Upper lobe of left lung (tissue), 6 donors: Measurements from ENCODE around the gene ITGA1. TPM values are rescaled to one million over a fixed set of nuclear protein-coding genes. Genes with fewer than 3 reads are reported as not detected.

Experiments
- ATAC-seq, 2 donors: fragments of 200-7000 bp; cut with Tn5 transposase; one replicate each; pipeline ENCODE4 v1.9.1; 2022; ENCODE audit warnings: mild to moderate bottlenecking in 2 of 2, moderate library complexity in 2 of 2; ENCODE audit not compliant: low FRiP score in 2 of 2
- DNase-seq, 2 donors: peaks; one replicate each; pipeline ENCODE4 v3.0.0-alpha.2; 2019 to 2020
- H3K27ac ChIP-seq, 4 donors: fragments of 200-600 bp; sonication (generic); one replicate each; pipeline ENCODE4 v1.5.1; 2016 to 2019
- H3K27me3 ChIP-seq, 4 donors: fragments of 200-600 bp; sonication (generic); one replicate each; pipeline ENCODE4 v1.5.1; 2017 to 2019
- H3K36me3 ChIP-seq, 4 donors: fragments of 200-600 bp; sonication (generic); one replicate each; pipeline ENCODE4 v1.5.1; 2016 to 2019
- H3K4me1 ChIP-seq, 4 donors: fragments of 200-600 bp; sonication (generic); one replicate each; pipeline ENCODE4 v1.5.1; 2018 to 2019
- H3K4me3 ChIP-seq, 4 donors: fragments of 200-600 bp; sonication (generic); one replicate each; pipeline ENCODE4 v1.5.1; 2017 to 2019; ENCODE audit warnings: mild to moderate bottlenecking in 2 of 4, moderate library complexity in 1 of 4
- H3K9me3 ChIP-seq, 4 donors: fragments of 200-600 bp; sonication (generic); one replicate each; pipeline ENCODE4 v1.5.1; 2018 to 2019
- EP300 ChIP-seq, 4 donors: sonication (generic); formaldehyde crosslinking; IDR thresholded peaks; one replicate each; pipeline ENCODE4 v1.5.1; 2017; ENCODE audit warnings: antibody characterized with exemption in 4 of 4, control low read depth in 2 of 4
- POLR2A ChIP-seq, 4 donors: fragments of 450-650 bp; IDR thresholded peaks; one replicate each; pipeline ENCODE4 v1.5.1; 2016 to 2017; ENCODE audit warnings: antibody characterized with exemption in 4 of 4, mild to moderate bottlenecking in 2 of 4
- POLR2AphosphoS5 ChIP-seq, 2 donors: sonication (generic); formaldehyde crosslinking; IDR thresholded peaks; one replicate each; pipeline ENCODE4 v1.5.1; 2017; ENCODE audit warnings: antibody characterized with exemption in 2 of 2
- WGBS, 2 donors: methylation state at CpG; one replicate each; pipeline ENCODE4 v1.1.5; 2017 to 2018; 5-methylcytosine and 5-hydroxymethylcytosine counted together
- total RNA-seq, 6 donors: library from RNA; depleted of rRNA in 4 of 6; stranded (reverse); fragments of >200 nt in 4 of 6; gene quantifications; one replicate each; pipeline versions ENCODE4 v1.1.0 to v1.2.1, GENCODE V29; 2016 to 2021
- TF ChIP-seq, protein P1 (sequence below), 6 experiments: fragments of 450-650 bp in 4 of 6; fragments of 200-600 bp in 2 of 6; sonication (generic) in 2 of 6; IDR thresholded peaks; one replicate each; pipeline ENCODE4 v1.5.1; 2016 to 2019; ENCODE audit warnings: antibody characterized with exemption in 6 of 6
- donor health status: DM: no; HTN: no; CAD: no; lungs with moderate emphysema.
- donor health status: DM: no; HTN: yes; CAD: no; lungs with severe emphysema.

Gene ITGA1
- total RNA-seq, 6 donors from 2014 or later, result 19.9 to 134 (median 60.8) TPM

DNA sequence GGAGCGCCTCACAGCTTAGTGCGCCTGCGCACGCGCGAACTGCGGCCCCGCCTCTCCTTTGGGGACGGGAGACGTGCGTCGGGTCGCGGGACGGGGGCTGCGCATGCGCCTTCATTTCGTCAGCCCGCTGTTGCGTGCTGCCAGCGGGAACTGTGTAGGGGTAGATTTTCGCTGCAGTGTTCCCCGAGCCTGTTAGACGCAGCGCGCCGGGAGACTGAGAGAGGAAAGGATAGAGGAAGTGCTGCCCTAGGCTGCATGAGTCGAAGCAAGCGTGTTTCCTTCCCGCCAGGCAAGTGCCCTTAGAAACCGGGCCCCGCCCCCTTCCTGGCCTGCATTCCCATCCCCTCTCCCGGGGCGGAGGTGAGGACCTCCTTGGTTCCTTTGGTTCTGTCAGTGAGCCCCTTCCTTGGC, 12.3 kb downstream of the ITGA1 start:
- H3K4me1 ChIP-seq, result peaks cover 50 to 72% (median 61%) of the 10 kb centered on the region in 4 donors
- peaks cover 0 to 14% (median 0%) of the 10 kb centered on the region in 4 donors for H3K36me3 ChIP-seq
- no peak for TF ChIP-seq EP300 (IDR thresholded peaks at IDR 0.05)
- TF ChIP-seq POLR2A (IDR thresholded peaks at IDR 0.05), result peak in 3 of 4 donors; percentile 52 to 83 (median 81)
- peak; percentile 48 to 84 for TF ChIP-seq POLR2AphosphoS5 (IDR thresholded peaks at IDR 0.05)
- TF ChIP-seq, protein P1, sequence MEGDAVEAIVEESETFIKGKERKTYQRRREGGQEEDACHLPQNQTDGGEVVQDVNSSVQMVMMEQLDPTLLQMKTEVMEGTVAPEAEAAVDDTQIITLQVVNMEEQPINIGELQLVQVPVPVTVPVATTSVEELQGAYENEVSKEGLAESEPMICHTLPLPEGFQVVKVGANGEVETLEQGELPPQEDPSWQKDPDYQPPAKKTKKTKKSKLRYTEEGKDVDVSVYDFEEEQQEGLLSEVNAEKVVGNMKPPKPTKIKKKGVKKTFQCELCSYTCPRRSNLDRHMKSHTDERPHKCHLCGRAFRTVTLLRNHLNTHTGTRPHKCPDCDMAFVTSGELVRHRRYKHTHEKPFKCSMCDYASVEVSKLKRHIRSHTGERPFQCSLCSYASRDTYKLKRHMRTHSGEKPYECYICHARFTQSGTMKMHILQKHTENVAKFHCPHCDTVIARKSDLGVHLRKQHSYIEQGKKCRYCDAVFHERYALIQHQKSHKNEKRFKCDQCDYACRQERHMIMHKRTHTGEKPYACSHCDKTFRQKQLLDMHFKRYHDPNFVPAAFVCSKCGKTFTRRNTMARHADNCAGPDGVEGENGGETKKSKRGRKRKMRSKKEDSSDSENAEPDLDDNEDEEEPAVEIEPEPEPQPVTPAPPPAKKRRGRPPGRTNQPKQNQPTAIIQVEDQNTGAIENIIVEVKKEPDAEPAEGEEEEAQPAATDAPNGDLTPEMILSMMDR (IDR thresholded peaks at IDR 0.05), result peak in 1 of 6 experiments; percentile 12
- peak overlapping the region; percentile 60 to 74 (median 68) for H3K4me3 ChIP-seq
- 0 to 1% methylated on average over 10 to 34 of the region's 34 CpGs for WGBS, 2 donors
- H3K27me3 ChIP-seq, result no peaks in the 10 kb centered on the region
- peak overlapping the region; percentile 90 to 93 (median 92) for H3K27ac ChIP-seq
- ATAC-seq (peak; percentile 96 to 97), DNase-seq (peak; percentile 95 to 100)
- no peaks in the 10 kb centered on the region for H3K9me3 ChIP-seq

DNA sequence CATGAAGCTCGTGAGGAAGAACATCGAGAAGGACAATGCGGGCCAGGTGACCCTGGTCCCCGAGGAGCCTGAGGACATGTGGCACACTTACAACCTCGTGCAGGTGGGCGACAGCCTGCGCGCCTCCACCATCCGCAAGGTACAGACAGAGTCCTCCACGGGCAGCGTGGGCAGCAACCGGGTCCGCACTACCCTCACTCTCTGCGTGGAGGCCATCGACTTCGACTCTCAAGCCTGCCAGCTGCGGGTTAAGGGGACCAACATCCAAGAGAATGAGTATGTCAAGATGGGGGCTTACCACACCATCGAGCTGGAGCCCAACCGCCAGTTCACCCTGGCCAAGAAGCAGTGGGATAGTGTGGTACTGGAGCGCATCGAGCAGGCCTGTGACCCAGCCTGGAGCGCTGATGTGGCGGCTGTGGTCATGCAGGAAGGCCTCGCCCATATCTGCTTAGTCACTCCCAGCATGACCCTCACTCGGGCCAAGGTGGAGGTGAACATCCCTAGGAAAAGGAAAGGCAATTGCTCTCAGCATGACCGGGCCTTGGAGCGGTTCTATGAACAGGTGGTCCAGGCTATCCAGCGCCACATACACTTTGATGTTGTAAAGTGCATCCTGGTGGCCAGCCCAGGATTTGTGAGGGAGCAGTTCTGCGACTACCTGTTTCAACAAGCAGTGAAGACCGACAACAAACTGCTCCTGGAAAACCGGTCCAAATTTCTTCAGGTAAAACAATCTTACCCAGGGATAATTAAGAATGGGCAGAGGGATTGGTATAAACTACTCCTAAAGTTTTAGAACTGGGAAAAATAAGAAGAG, 12.9 kb downstream of the ITGA1 start:
- TF ChIP-seq POLR2A (IDR thresholded peaks at IDR 0.05), result peak in 2 of 4 donors; percentile 26 to 27
- TF ChIP-seq, protein P1 (IDR thresholded peaks at IDR 0.05), result peak in 1 of 6 experiments; percentile 23
- TF ChIP-seq EP300 (IDR thresholded peaks at IDR 0.05), result no peak
- peak; percentile 29 to 74 for TF ChIP-seq POLR2AphosphoS5 (IDR thresholded peaks at IDR 0.05)
- ATAC-seq (peak; percentile 87 to 92), DNase-seq (peak; percentile 82 to 86)
- no peaks in the 10 kb centered on the region for H3K9me3 ChIP-seq
- peak overlapping the region; percentile 90 to 93 (median 92) for H3K27ac ChIP-seq
- peaks cover 54 to 78% (median 66%) of the 10 kb centered on the region in 4 donors for H3K4me1 ChIP-seq
- 2 to 6% methylated on average over 11 to 30 of the region's 31 CpGs for WGBS, 2 donors
- H3K36me3 ChIP-seq, result peaks cover 0 to 14% (median 0%) of the 10 kb centered on the region in 4 donors
- peak overlapping the region; percentile 60 to 74 (median 68) for H3K4me3 ChIP-seq
- no peaks in the 10 kb centered on the region for H3K27me3 ChIP-seq

DNA sequence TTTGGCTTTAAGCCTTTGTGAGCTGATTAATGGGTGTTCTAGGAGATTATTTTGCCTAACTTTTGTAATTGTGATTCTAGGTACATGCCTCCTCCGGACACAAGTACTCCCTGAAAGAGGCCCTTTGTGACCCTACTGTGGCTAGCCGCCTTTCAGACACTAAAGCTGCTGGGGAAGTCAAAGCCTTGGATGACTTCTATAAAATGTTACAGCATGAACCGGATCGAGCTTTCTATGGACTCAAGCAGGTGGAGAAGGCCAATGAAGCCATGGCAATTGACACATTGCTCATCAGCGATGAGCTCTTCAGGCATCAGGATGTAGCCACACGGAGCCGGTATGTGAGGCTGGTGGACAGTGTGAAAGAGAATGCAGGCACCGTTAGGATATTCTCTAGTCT, 13.6 kb downstream of the ITGA1 start:
- WGBS, 2 donors, result 37 to 53% methylated on average over 8 of the region's 8 CpGs
- peak in 1 of 2 donors; percentile 22 for DNase-seq
- no peaks in the 10 kb centered on the region for H3K27me3 ChIP-seq
- peaks cover 0 to 14% (median 0%) of the 10 kb centered on the region in 4 donors for H3K36me3 ChIP-seq
- H3K4me3 ChIP-seq, result peak overlapping the region; percentile 60 to 74 (median 68)
- TF ChIP-seq POLR2AphosphoS5 (IDR thresholded peaks at IDR 0.05) (peak in 1 of 2 donors; percentile 29), EP300 (IDR thresholded peaks at IDR 0.05) (no peak), POLR2A (IDR thresholded peaks at IDR 0.05) (no peak)
- TF ChIP-seq, protein P1 (IDR thresholded peaks at IDR 0.05), result no peak
- peak overlapping the region; percentile 90 to 93 (median 92) for H3K27ac ChIP-seq
- H3K4me1 ChIP-seq, result peaks cover 54 to 82% (median 67%) of the 10 kb centered on the region in 4 donors
- H3K9me3 ChIP-seq, result no peaks in the 10 kb centered on the region
- no peak for ATAC-seq

DNA sequence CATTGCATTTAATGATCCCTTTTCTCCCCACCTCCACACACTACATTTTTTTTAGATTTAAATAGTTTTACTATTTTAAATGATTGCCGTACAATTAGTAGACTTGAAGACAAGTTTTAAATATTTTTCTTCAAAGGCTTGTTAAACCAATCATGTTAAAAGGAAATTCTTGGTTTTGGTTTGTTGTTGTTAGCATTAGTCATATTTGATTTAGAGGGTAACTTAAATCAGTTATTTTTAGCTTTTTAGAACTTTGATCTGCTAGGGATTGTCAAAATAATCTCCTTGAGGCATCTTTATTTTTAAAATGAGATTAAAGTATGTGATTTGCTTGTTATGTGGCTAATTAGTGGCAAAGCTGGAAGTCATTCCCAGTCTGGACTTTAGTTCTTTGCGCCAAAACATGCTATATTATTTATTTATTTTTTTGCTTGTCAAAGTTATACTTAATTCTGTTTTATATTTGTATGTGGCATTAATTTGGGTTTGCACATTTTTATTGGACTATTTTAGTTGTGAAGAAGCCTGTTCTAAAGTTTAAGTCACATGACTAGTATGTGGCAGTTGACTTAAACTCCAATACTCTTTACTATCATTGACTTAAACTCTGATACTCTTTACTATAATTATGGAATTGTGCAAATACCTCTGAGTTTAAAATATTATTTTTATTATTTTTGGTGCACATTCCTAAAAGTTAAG, 14.7 kb downstream of the ITGA1 start:
- no peaks in the 10 kb centered on the region for H3K9me3 ChIP-seq
- H3K27me3 ChIP-seq, result no peaks in the 10 kb centered on the region
- H3K27ac ChIP-seq, result peak overlapping the region in 3 of 4 donors; percentile 90 to 93 (median 93)
- ATAC-seq (no peak), DNase-seq (no peak)
- H3K4me3 ChIP-seq, result peak overlapping the region in 3 of 4 donors; percentile 60 to 74 (median 65)
- TF ChIP-seq, protein P1 (IDR thresholded peaks at IDR 0.05), result no peak
- TF ChIP-seq POLR2AphosphoS5 (IDR thresholded peaks at IDR 0.05), result no peak
- no peak for TF ChIP-seq EP300 (IDR thresholded peaks at IDR 0.05)
- no peak for TF ChIP-seq POLR2A (IDR thresholded peaks at IDR 0.05)
- H3K36me3 ChIP-seq, result peaks cover 0 to 14% (median 0%) of the 10 kb centered on the region in 4 donors
- peaks cover 58 to 83% (median 62%) of the 10 kb centered on the region in 4 donors for H3K4me1 ChIP-seq
- 64 to 66% methylated on average over 2 of the region's 2 CpGs for WGBS, 2 donors
